Mucosa of rectum (tissue), 2 donors: Measurements from ENCODE around the gene ZSCAN9.
A peak's percentile ranks its signal among the peaks of the same experiment; 100 is the strongest.

Experiments used
- H3K27ac ChIP-seq, 2 donors: one replicate each; pipeline ENCODE4 v1.7.0; 2013; ENCODE audit warnings: inconsistent platforms in 2 of 2, low read depth in 2 of 2, low read length in 2 of 2
- H3K27me3 ChIP-seq, 2 donors: one replicate each; pipeline ENCODE4 v1.7.0; 2013; ENCODE audit warnings: low read length in 2 of 2; ENCODE audit not compliant: control insufficient read depth in 2 of 2, insufficient read depth in 2 of 2
- H3K36me3 ChIP-seq, 2 donors: one replicate each; pipeline ENCODE4 v1.7.0; 2013; ENCODE audit warnings: low read length in 2 of 2; ENCODE audit not compliant: control insufficient read depth in 2 of 2, insufficient read depth in 2 of 2
- H3K4me1 ChIP-seq, 2 donors: one replicate each; pipeline ENCODE4 v1.7.0; 2013; ENCODE audit warnings: low read length in 2 of 2, mild to moderate bottlenecking in 1 of 2; ENCODE audit not compliant: control insufficient read depth in 2 of 2, insufficient read depth in 2 of 2
- H3K4me3 ChIP-seq, 2 donors: one replicate each; pipeline ENCODE4 v1.7.0; 2013; ENCODE audit warnings: low read length in 2 of 2
- H3K9ac ChIP-seq, 2 donors: one replicate each; pipeline ENCODE4 v1.7.0; 2013; ENCODE audit warnings: low read length in 2 of 2, low read depth in 1 of 2, mild to moderate bottlenecking in 1 of 2
- H3K9me3 ChIP-seq, 2 donors: one replicate each; pipeline ENCODE4 v1.7.0; 2013; ENCODE audit warnings: low read length in 2 of 2; ENCODE audit not compliant: control insufficient read depth in 2 of 2
- donor health status: healthy.
- donor health status: Normal muscosa, but diverticular disease.

Gene ZSCAN9

DNA sequence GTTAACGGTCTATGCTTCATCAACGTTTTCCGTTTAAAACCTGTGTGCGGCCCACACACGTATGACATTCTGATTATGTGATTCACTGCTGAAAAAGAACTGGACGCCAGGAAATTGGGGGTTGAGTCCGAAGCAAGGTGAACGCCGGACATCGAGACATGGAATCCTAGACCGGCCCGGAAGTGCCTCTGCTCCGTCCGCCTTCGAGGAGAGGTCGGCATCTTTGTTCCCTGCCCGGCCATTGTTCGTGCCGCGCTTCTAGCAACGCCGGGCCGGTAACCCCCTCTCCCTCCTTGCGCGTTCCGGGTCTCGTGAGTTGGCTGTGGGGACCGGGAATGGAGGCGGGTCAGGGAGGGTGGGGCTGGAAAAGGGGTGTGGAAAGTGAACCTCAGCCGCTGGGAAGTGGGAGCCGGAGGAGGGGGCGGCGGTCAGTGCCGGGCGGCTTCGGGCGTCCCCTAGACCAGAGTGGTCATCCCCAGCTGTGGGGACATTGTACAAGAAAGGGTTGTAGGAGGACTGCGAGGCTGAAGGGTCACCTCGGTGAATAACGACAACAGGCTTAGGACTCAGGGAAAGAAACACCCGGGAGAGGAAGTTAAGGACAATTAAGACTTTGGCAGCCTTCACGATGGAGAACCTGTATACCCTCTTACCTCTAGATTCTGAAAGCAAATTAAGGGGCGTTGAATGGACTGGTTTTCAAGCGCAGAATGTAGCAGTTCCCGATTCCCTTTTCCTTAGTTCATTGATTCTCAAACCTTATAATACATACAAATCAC lies at the start of gene ZSCAN9:
Gene ZSCAN9, plus strand, starts transcription at position 220 of the 779 bp plus-strand sequence. CDS start 1,810 bp downstream, outside the sequence.
- Histone ChIP-seq H3K4me3 (peak within 1 kb of the TSS; percentile 89 to 90), H3K27ac (peak within 1 kb of the TSS; percentile 52 to 67), H3K4me1 (no peaks in the 10 kb centered on the region), H3K9me3 (no peaks in the 10 kb centered on the region), H3K36me3 (peaks cover 18 to 25% of the 10 kb centered on the region in 2 donors), H3K27me3 (peaks cover 0 to 3% of the 10 kb centered on the region in 2 donors), H3K9ac (peak within 1 kb of the TSS; percentile 29 to 81)

DNA sequence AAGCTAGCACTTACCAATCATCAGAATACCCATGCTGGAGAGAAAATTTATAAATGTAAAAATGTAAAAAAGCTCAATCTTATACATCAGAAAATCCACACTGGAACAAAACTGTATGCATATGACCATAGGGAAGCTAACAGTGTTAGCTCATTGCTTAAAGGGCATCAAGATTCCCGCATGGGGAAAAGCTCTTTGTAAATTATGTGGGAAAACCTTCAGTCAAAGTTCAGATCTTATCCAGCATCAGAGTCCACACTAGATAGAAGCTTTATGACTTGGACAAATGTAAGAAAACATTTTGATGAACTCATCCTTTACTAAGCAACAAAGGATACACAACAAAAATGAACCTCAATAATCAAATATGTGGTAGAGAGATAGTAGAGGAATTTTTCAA lies 48.7 kb upstream of the ZSCAN9 start:
- Histone ChIP-seq H3K4me1 (no peaks in the 10 kb centered on the region), H3K27ac (no peak overlapping the region), H3K9ac (no peak overlapping the region), H3K9me3 (no peaks in the 10 kb centered on the region), H3K27me3 (no peaks in the 10 kb centered on the region), H3K36me3 (no peaks in the 10 kb centered on the region), H3K4me3 (no peak overlapping the region)

DNA sequence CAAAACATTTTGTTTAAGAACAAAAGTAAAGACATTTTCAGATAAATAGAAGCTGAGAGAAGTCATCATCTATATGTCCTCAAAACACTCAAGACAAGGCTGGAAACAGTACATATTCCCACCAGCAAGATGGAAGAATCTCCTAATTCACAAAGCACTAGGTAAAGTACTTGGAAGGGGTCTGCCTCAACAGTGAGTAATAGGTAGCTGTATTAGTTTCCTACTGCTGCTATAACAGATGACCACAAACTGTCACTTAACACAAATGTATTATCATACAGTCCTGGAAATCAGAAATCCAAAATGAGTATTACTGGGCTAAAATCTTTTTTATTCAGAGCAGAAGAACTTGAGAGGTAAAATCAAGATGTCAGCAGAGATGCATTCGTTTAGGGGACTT lies 42.8 kb upstream of the ZSCAN9 start:
- Histone ChIP-seq H3K27me3 (no peaks in the 10 kb centered on the region), H3K4me1 (no peaks in the 10 kb centered on the region), H3K9ac (no peak overlapping the region), H3K4me3 (no peak overlapping the region), H3K27ac (no peak overlapping the region), H3K36me3 (no peaks in the 10 kb centered on the region), H3K9me3 (peaks cover under 1 to 2% of the 10 kb centered on the region in 2 donors)

DNA sequence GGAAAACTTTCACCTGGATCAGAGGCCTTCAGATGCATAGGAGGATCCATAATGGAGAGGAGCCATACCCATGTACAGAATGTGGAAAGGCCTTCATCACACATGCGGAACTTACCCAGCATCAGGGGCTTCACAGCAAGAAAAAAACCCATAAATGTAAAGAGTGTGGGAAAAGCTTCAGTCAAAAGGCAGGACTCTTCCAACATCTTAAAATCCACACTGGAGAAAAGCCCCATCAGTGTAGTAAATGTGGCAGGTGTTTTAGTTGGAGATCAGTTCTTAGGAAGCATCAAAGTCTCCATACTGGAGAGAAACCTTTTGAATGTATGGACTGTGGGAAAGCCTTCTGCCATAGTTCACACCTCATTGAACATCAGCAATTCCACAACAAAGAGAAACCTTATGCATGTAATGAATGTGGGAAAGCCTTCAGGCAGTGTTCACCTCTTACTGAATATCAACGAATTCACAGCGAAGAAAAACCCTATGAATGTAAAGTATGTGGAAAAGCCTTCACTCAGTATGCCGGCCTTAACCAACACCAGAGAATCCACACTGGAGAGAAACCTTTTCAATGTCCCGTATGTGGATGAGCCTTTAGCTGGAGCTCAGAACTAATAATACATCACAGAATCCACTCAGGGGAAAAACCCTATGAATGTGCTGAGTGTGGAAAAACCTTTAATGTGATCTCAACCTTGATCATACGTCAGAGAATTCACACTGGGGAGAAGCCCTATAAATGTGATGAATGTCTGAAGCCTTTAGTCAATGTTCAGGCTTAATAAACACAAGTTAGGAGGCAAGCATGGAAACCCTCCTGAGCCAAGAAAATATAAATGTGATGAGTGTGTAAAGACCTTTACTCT lies 36.7 kb upstream of the ZSCAN9 start:
- Histone ChIP-seq H3K9me3 (peaks cover 21 to 29% of the 10 kb centered on the region in 2 donors), H3K9ac (no peak overlapping the region), H3K36me3 (no peaks in the 10 kb centered on the region), H3K27me3 (no peaks in the 10 kb centered on the region), H3K27ac (no peak overlapping the region), H3K4me3 (no peak overlapping the region), H3K4me1 (no peaks in the 10 kb centered on the region)

DNA sequence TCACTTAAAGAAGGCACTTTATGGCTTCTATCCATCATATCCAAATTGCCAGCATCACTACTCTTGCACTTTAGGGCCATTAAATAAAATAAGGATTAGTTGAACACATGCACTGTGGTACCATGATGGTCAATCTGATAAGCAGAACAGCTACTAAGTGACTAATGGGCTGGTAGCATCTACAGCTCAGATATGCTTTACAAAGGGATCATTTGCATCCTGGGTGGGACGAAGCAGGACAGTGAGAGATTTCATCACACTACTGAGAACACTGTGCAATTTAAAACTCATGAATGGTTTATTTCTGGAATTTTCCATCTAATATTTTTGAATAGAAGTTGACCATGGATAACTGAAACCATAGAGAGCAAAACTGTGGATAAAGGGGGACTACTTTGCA lies 25.1 kb upstream of the ZSCAN9 start:
- Histone ChIP-seq H3K27ac (no peak overlapping the region), H3K9me3 (peaks cover 2 to 3% of the 10 kb centered on the region in 2 donors), H3K36me3 (no peaks in the 10 kb centered on the region), H3K4me1 (no peaks in the 10 kb centered on the region), H3K4me3 (no peak overlapping the region), H3K9ac (no peak overlapping the region), H3K27me3 (no peaks in the 10 kb centered on the region)

DNA sequence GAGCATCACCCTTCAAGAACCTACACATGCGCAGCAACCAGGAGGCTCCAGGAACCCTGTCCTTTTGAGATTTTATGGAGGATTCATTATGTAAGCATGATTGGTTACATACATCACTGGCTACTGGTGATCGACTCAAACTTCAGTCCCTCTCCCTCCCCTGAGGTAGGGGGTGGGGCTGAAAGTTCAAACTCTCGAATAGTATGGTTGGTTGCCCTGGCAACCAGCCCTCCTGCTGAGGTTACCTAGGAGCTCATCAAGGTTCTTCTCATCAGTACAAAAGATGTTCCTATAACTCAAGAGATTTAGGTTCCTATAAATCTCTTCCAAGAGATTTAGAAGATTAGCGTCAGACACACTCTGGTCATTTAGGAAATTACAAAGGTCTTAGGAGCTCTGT lies 21.9 kb upstream of the ZSCAN9 start:
- peaks cover 7 to 9% of the 10 kb centered on the region in 2 donors for H3K4me1 ChIP-seq
- peaks cover 6 to 7% of the 10 kb centered on the region in 2 donors for H3K27me3 ChIP-seq
- no peak overlapping the region for H3K4me3 ChIP-seq
- H3K36me3 ChIP-seq: no peaks in the 10 kb centered on the region
- H3K9ac ChIP-seq: no peak overlapping the region
- H3K27ac ChIP-seq: no peak overlapping the region
- H3K9me3 ChIP-seq: peaks cover 2 to 3% of the 10 kb centered on the region in 2 donors

DNA sequence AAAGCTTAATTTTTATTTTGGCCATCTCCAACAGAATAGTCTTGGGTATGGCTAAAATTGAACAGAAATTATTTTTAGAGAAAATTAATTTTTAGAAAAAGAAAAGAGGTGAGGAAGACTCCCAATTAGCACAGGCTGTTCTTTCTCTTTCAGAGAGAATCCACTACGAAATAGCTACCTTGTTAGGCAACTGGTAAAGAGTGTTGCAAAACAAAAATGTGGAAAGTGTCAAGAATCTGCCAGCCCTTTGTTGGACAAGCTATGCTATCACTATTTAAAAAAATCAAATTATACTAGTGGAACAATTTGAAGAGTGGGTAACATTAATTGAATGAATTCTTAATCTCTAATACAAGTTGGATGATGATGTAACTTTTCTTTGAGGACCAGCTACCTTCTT lies 19.2 kb upstream of the ZSCAN9 start:
- no peak overlapping the region for H3K27ac ChIP-seq
- H3K4me3 ChIP-seq: peak overlapping the region in 1 of 2 donors; percentile 79
- peaks cover 18 to 19% of the 10 kb centered on the region in 2 donors for H3K27me3 ChIP-seq
- H3K4me1 ChIP-seq: peaks cover 9 to 10% of the 10 kb centered on the region in 2 donors
- H3K9ac ChIP-seq: no peak overlapping the region
- H3K36me3 ChIP-seq: no peaks in the 10 kb centered on the region
- H3K9me3 ChIP-seq: peaks cover 2 to 3% of the 10 kb centered on the region in 2 donors

DNA sequence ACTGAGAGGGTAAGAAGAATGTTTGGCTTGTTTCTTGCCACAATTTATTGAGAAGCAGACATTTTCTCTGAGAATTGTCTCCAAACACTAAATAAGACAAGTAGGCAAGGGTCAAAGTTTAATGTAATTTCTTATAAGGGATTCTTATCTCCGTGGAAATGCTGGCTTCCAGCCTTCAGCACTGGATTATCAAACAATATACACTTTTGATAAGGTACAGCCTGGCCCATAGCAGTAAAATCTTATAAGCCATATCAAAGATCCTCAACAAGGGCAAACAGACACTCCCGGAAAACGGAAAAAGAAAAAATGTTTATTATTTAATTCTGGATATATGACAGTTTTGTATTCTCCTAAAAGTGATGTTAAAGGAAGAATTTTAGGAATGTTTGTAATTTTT lies 18.5 kb upstream of the ZSCAN9 start:
- H3K27me3 ChIP-seq: peaks cover 18 to 19% of the 10 kb centered on the region in 2 donors
- peaks cover 2 to 3% of the 10 kb centered on the region in 2 donors for H3K9me3 ChIP-seq
- H3K4me3 ChIP-seq: peak overlapping the region; percentile 68 to 79
- H3K36me3 ChIP-seq: no peaks in the 10 kb centered on the region
- H3K4me1 ChIP-seq: peaks cover 9 to 10% of the 10 kb centered on the region in 2 donors
- H3K27ac ChIP-seq: peak overlapping the region; percentile 65 to 78
- peak overlapping the region in 1 of 2 donors; percentile 5 for H3K9ac ChIP-seq

DNA sequence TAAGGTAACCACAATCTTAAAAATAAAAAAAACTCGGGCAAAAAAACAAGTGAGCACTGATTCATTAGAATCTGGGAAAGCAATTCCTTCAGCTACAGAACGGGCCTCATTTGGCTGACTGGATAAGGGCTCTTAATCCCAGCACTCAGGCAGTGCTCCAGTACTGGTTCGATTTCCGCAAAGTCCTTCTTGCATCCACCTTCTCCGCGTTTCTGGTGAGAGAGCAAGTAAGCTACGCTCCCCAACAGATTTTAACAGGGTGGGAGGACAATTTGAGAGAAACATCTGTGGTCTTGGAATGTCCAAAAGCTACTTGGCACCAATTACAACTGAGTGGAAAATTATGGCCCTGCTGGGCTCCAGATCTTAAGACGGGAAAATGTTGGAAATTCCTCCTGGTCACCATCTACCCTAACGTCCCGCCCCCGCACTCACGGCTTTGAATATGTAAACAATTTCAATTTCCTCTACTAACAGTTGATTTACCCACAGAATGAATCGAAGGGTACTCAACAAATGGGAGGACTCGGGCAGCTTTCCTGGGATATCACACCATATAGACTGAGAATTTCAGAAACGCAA lies 18.1 kb upstream of the ZSCAN9 start:
- Histone ChIP-seq H3K4me1 (peaks cover 9 to 10% of the 10 kb centered on the region in 2 donors), H3K4me3 (peak overlapping the region; percentile 68 to 79), H3K9ac (peak overlapping the region; percentile 26 to 68), H3K9me3 (peaks cover 2 to 3% of the 10 kb centered on the region in 2 donors), H3K27me3 (peaks cover 18 to 19% of the 10 kb centered on the region in 2 donors), H3K27ac (peak overlapping the region; percentile 65 to 78), H3K36me3 (no peaks in the 10 kb centered on the region)
